Natural killer cell treated with Interleukin-12 subunit alpha and Interleukin-12 subunit beta and Interleukin-15 and Interleukin-18, amount 100 ng/mL, for 72 hours (primary cell): ENCODE results near the gene FUCA2. TPM values are rescaled to one million over a fixed set of nuclear protein-coding genes. Genes with fewer than 3 reads are reported as not detected.

Experiments
- ATAC-seq, 2 donors: fragments of 150-1000 bp; cut with Tn5 transposase in 1 of 2; sonication (Bioruptor Pico), chemical (Tn5 transposase) in 1 of 2; 2 replicates each; pipeline ENCODE4 v1.10.0; 2021
- DNase-seq: peaks from one replicate; pipeline ENCODE4 v3.0.0; 2022; ENCODE audit warnings: low spot score
- H3K27ac Mint-ChIP-seq, 2 donors: 1 replicate in 1 of 2; 2 replicates in 1 of 2; pipeline ENCODE4 v1.8.0; 2022; ENCODE audit warnings: mixed read lengths in 2 of 2, mild to moderate bottlenecking in 1 of 2, moderate library complexity in 1 of 2
- H3K27me3 Mint-ChIP-seq, 2 donors: 1 replicate in 1 of 2; 2 replicates in 1 of 2; pipeline ENCODE4 v1.8.0; 2022; ENCODE audit warnings: mixed read lengths in 2 of 2
- H3K36me3 Mint-ChIP-seq: one replicate; pipeline ENCODE4 v1.8.0; 2022; ENCODE audit warnings: mixed read lengths
- H3K4me1 Mint-ChIP-seq, 2 donors: 1 replicate in 1 of 2; 2 replicates in 1 of 2; pipeline ENCODE4 v1.8.0; 2022; ENCODE audit warnings: low read depth in 2 of 2, mixed read lengths in 2 of 2, mild to moderate bottlenecking in 1 of 2
- H3K4me3 Mint-ChIP-seq: one replicate; pipeline ENCODE4 v1.8.0; 2022; ENCODE audit warnings: mixed read lengths
- H3K9me3 Mint-ChIP-seq: 2 replicates; pipeline ENCODE4 v1.8.0; 2022; ENCODE audit warnings: mixed read lengths
- total RNA-seq, 2 donors: library from RNA; stranded (reverse); gene quantifications; one replicate each; pipeline ENCODE4 v1.2.3, GENCODE V29; 2022

FUCA2 gene
- total RNA-seq, 2 donors from 2014 or later, result 25.4 to 28.9 TPM

GRCh38 chr6:143544011-143544696, 32.6 kb upstream of the FUCA2 start:
- Mint-ChIP-seq H3K4me1 (peaks cover 31 to 42% of the 10 kb centered on the region in 2 donors), H3K27me3 (no peaks in the 10 kb centered on the region), H3K27ac (peak overlapping the region in 1 of 2 donors; percentile 25), H3K4me3 (peak overlapping the region; percentile 30), H3K9me3 (no peaks in the 10 kb centered on the region), H3K36me3 (no peaks in the 10 kb centered on the region)
- no peak for ATAC-seq
- DNase-seq, result no peak

- DNase-seq (no peak), ATAC-seq (no peak)
- peaks cover 34 to 46% of the 10 kb centered on the region in 2 donors for H3K4me1 Mint-ChIP-seq
- H3K27me3 Mint-ChIP-seq, result no peaks in the 10 kb centered on the region
- H3K9me3 Mint-ChIP-seq, result no peaks in the 10 kb centered on the region
- peak overlapping the region; percentile 10 to 16 for H3K27ac Mint-ChIP-seq
- no peaks in the 10 kb centered on the region for H3K36me3 Mint-ChIP-seq
- H3K4me3 Mint-ChIP-seq, result peak overlapping the region; percentile 10
Observed at GRCh38 chr6:143543435-143543834, 31.9 kb upstream of the FUCA2 start.

- Mint-ChIP-seq H3K4me1 (peaks cover 38 to 47% of the 10 kb centered on the region in 2 donors), H3K4me3 (no peak overlapping the region), H3K36me3 (no peaks in the 10 kb centered on the region), H3K9me3 (no peaks in the 10 kb centered on the region), H3K27me3 (no peaks in the 10 kb centered on the region), H3K27ac (peak overlapping the region; percentile 10 to 16)
- DNase-seq, result no peak
- no peak for ATAC-seq
Observed at GRCh38 chr6:143542888-143543287, 31.4 kb upstream of the FUCA2 start.

GRCh38 chr6:143540192-143540591, 28.7 kb upstream of the FUCA2 start:
- Mint-ChIP-seq H3K27me3 (no peaks in the 10 kb centered on the region), H3K9me3 (no peaks in the 10 kb centered on the region), H3K4me1 (peaks cover 29 to 35% of the 10 kb centered on the region in 2 donors), H3K4me3 (no peak overlapping the region), H3K27ac (peak overlapping the region in 1 of 2 donors; percentile 38), H3K36me3 (no peaks in the 10 kb centered on the region)
- DNase-seq (no peak), ATAC-seq (no peak)

- no peak for ATAC-seq
- H3K4me3 Mint-ChIP-seq, result no peak overlapping the region
- no peak for DNase-seq
Observed at GRCh38 chr6:143539734-143540133, 28.2 kb upstream of the FUCA2 start.

GRCh38 chr6:143539106-143539505, 27.6 kb upstream of the FUCA2 start:
- Mint-ChIP-seq H3K9me3 (no peaks in the 10 kb centered on the region), H3K4me1 (peaks cover 22 to 26% of the 10 kb centered on the region in 2 donors), H3K4me3 (peak overlapping the region; percentile 76), H3K27me3 (no peaks in the 10 kb centered on the region), H3K36me3 (no peaks in the 10 kb centered on the region), H3K27ac (peak overlapping the region in 1 of 2 donors; percentile 22)
- DNase-seq (no peak), ATAC-seq (no peak)

More at GRCh38 chr6:143539734-143540133, 28.2 kb upstream of the FUCA2 start:
- no peaks in the 10 kb centered on the region for H3K9me3 Mint-ChIP-seq
- peaks cover 25 to 31% of the 10 kb centered on the region in 2 donors for H3K4me1 Mint-ChIP-seq
- H3K27me3 Mint-ChIP-seq, result no peaks in the 10 kb centered on the region
- peak overlapping the region in 1 of 2 donors; percentile 38 for H3K27ac Mint-ChIP-seq
- no peaks in the 10 kb centered on the region for H3K36me3 Mint-ChIP-seq

GRCh38 chr6:143538374-143538773, 26.9 kb upstream of the FUCA2 start:
- DNase-seq (no peak), ATAC-seq (no peak)
- Mint-ChIP-seq H3K27ac (peak overlapping the region; percentile 21 to 22), H3K9me3 (no peaks in the 10 kb centered on the region), H3K4me1 (peaks cover 18 to 21% of the 10 kb centered on the region in 2 donors), H3K36me3 (no peaks in the 10 kb centered on the region), H3K27me3 (no peaks in the 10 kb centered on the region), H3K4me3 (peak overlapping the region; percentile 76)

- H3K27ac Mint-ChIP-seq, result peak overlapping the region in 1 of 2 donors; percentile 43
- no peaks in the 10 kb centered on the region for H3K27me3 Mint-ChIP-seq
- no peaks in the 10 kb centered on the region for H3K9me3 Mint-ChIP-seq
- no peaks in the 10 kb centered on the region for H3K36me3 Mint-ChIP-seq
- DNase-seq (peak; percentile 73), ATAC-seq (peak; percentile 81 to 82)
- peaks cover 9 to 16% of the 10 kb centered on the region in 2 donors for H3K4me1 Mint-ChIP-seq
- H3K4me3 Mint-ChIP-seq, result peak overlapping the region; percentile 76
Observed at GRCh38 chr6:143536866-143537691, 25.6 kb upstream of the FUCA2 start.

- H3K9me3 Mint-ChIP-seq, result no peaks in the 10 kb centered on the region
- peaks cover 9 to 16% of the 10 kb centered on the region in 2 donors for H3K4me1 Mint-ChIP-seq
- DNase-seq (peak; percentile 74), ATAC-seq (peak; percentile 88 to 89)
- H3K36me3 Mint-ChIP-seq, result no peaks in the 10 kb centered on the region
- peak overlapping the region in 1 of 2 donors; percentile 22 for H3K27ac Mint-ChIP-seq
- H3K4me3 Mint-ChIP-seq, result peak overlapping the region; percentile 69
- no peaks in the 10 kb centered on the region for H3K27me3 Mint-ChIP-seq
Observed at GRCh38 chr6:143536461-143536865, 24.9 kb upstream of the FUCA2 start.

GRCh38 chr6:143535189-143535614, 23.7 kb upstream of the FUCA2 start:
- no peaks in the 10 kb centered on the region for H3K36me3 Mint-ChIP-seq
- H3K27me3 Mint-ChIP-seq, result no peaks in the 10 kb centered on the region
- ATAC-seq (no peak), DNase-seq (no peak)
- no peak overlapping the region for H3K4me3 Mint-ChIP-seq
- H3K27ac Mint-ChIP-seq, result no peak overlapping the region
- H3K9me3 Mint-ChIP-seq, result no peaks in the 10 kb centered on the region
- H3K4me1 Mint-ChIP-seq, result peaks cover 9 to 16% of the 10 kb centered on the region in 2 donors

GRCh38 chr6:143531720-143532499, 20.4 kb upstream of the FUCA2 start:
- no peaks in the 10 kb centered on the region for H3K9me3 Mint-ChIP-seq

GRCh38 chr6:143529095-143529494, 17.6 kb upstream of the FUCA2 start:
- H3K9me3 Mint-ChIP-seq, result no peaks in the 10 kb centered on the region
- H3K36me3 Mint-ChIP-seq, result no peaks in the 10 kb centered on the region
- no peak for DNase-seq
- no peak overlapping the region for H3K4me3 Mint-ChIP-seq
- ATAC-seq, result no peak
- H3K4me1 Mint-ChIP-seq, result peaks cover 6 to 9% of the 10 kb centered on the region in 2 donors
- H3K27me3 Mint-ChIP-seq, result no peaks in the 10 kb centered on the region
- H3K27ac Mint-ChIP-seq, result peak overlapping the region; percentile 18 to 25

More at GRCh38 chr6:143531720-143532499, 20.4 kb upstream of the FUCA2 start:
- H3K27ac Mint-ChIP-seq, result no peak overlapping the region
- no peaks in the 10 kb centered on the region for H3K27me3 Mint-ChIP-seq
- H3K4me3 Mint-ChIP-seq, result no peak overlapping the region
- DNase-seq, result no peak
- ATAC-seq, result no peak
- peaks cover 9 to 10% of the 10 kb centered on the region in 2 donors for H3K4me1 Mint-ChIP-seq
- H3K36me3 Mint-ChIP-seq, result no peaks in the 10 kb centered on the region

- peaks cover 6 to 9% of the 10 kb centered on the region in 2 donors for H3K4me1 Mint-ChIP-seq
- DNase-seq (no peak), ATAC-seq (no peak)
- H3K27ac Mint-ChIP-seq, result peak overlapping the region; percentile 18 to 25
- no peaks in the 10 kb centered on the region for H3K27me3 Mint-ChIP-seq
- no peaks in the 10 kb centered on the region for H3K36me3 Mint-ChIP-seq
- no peak overlapping the region for H3K4me3 Mint-ChIP-seq
- no peaks in the 10 kb centered on the region for H3K9me3 Mint-ChIP-seq
Observed at GRCh38 chr6:143528164-143528811, 16.8 kb upstream of the FUCA2 start.
